Measurements from ENCODE around the gene TP53. TPM values are rescaled to one million over a fixed set of nuclear protein-coding genes. Genes with fewer than 3 reads are reported as not detected.

Gene TP53
- total RNA-seq, 4 donors from 2014 or later: 19.6 to 27.7 (median 25.1) TPM

DNA sequence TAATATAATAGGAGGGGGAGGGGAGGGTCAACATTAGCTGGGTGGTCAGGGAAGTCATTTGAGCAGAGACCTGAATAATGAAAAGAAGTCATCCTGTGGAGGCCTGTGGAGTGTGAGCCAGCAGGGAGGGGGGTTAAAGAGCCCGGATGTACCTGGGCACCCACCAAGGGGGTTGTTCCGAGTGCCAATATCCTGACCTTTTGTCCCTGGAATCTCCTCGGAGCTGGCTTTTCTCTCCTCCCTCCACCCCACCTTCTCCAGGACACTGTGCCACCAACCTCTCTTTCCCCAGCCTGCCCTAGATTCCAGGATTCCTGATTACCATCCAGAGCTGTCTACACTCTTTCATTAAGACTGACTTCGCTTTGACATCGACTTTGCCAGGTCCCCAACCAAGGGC, 51.1 kb downstream of the TP53 start:
- H3K4me1 ChIP-seq: no peaks in the 10 kb centered on the region
- H3K27me3 ChIP-seq: no peaks in the 10 kb centered on the region
- DNase-seq: no peak
- no peak overlapping the region for H3K27ac ChIP-seq
- H3K36me3 ChIP-seq: no peaks in the 10 kb centered on the region
- H3K9me3 ChIP-seq: no peaks in the 10 kb centered on the region
- H3K4me3 ChIP-seq: no peak overlapping the region
- no peak for TF ChIP-seq POLR2A (IDR thresholded peaks at IDR 0.05)
- TF ChIP-seq, protein P1, sequence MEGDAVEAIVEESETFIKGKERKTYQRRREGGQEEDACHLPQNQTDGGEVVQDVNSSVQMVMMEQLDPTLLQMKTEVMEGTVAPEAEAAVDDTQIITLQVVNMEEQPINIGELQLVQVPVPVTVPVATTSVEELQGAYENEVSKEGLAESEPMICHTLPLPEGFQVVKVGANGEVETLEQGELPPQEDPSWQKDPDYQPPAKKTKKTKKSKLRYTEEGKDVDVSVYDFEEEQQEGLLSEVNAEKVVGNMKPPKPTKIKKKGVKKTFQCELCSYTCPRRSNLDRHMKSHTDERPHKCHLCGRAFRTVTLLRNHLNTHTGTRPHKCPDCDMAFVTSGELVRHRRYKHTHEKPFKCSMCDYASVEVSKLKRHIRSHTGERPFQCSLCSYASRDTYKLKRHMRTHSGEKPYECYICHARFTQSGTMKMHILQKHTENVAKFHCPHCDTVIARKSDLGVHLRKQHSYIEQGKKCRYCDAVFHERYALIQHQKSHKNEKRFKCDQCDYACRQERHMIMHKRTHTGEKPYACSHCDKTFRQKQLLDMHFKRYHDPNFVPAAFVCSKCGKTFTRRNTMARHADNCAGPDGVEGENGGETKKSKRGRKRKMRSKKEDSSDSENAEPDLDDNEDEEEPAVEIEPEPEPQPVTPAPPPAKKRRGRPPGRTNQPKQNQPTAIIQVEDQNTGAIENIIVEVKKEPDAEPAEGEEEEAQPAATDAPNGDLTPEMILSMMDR (IDR thresholded peaks at IDR 0.05): no peak

DNA sequence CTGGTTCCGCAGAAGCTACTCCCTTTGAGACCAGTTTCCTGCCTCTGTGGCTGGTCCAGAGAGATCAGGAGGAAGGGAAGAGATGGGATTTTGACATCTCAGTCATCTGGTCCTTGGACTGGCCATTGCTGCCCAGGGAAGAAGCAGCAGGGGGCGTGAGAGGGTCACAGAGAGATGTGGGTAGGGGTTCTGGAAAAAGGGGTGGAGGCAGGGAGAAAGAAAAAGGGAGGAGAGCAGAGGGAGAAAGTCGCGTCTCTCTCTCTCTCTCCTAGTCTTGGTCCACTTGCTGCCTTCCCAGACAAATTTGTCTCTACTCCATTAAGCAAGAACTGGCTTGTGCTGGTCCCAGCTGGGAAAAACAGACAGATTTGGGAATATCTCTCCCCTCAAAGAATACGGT, 52.9 kb downstream of the TP53 start:
- no peak for DNase-seq
- H3K4me1 ChIP-seq: no peaks in the 10 kb centered on the region
- no peaks in the 10 kb centered on the region for H3K9me3 ChIP-seq
- no peak overlapping the region for H3K27ac ChIP-seq
- no peak overlapping the region for H3K4me3 ChIP-seq
- TF ChIP-seq, protein P1 (IDR thresholded peaks at IDR 0.05): peak in 3 of 6 experiments; percentile 16 to 33 (median 25)
- TF ChIP-seq POLR2A (IDR thresholded peaks at IDR 0.05): no peak
- H3K27me3 ChIP-seq: no peaks in the 10 kb centered on the region
- no peaks in the 10 kb centered on the region for H3K36me3 ChIP-seq

DNA sequence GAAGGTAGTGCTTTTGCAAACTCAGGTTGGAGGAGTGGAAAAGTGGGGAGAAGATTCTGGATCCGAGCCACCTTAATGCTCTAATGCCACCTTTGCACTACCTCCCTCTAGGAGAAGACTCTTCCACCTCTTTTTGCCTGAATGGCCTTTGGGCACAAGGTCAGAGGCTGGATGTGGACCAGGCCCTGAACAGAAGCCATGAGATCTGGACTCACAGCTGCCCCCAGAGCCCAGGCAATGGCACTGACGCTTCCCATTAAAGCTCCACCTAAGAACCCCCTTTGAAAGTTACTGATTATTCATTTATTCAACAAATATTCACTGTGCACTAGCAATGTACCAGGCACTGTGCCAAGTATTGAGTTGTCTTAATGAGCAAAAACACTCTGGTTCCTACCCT, 54.2 kb downstream of the TP53 start:
- TF ChIP-seq, protein P1 (IDR thresholded peaks at IDR 0.05): no peak
- no peak for TF ChIP-seq POLR2A (IDR thresholded peaks at IDR 0.05)
- Histone ChIP-seq H3K27me3 (no peaks in the 10 kb centered on the region), H3K9me3 (no peaks in the 10 kb centered on the region), H3K4me3 (no peak overlapping the region), H3K27ac (no peak overlapping the region), H3K4me1 (peaks cover 0 to 3% (median 0%) of the 10 kb centered on the region in 4 donors), H3K36me3 (no peaks in the 10 kb centered on the region)
- DNase-seq: no peak

DNA sequence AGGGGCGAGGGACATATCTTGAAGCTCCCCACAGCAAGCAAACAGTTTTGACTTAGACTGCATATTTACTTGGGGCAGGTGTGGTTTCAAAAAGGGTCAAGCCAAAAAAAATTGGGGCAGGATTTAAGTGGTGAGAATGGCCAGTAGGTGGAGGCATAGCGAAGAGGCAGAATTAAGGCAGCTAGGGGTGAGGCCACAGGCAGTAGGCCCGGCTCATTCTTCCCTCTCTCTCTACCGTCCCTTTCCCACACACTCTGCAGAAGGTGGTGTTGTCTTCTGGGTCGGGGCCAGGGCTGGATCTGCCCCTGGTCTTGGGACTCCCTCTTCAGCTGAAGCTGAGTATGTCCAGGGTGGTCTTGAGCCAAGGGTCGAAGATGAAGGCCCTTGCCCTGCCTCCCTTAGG, 54.8 kb downstream of the TP53 start:
- Histone ChIP-seq H3K36me3 (no peaks in the 10 kb centered on the region), H3K4me1 (peaks cover 0 to 6% (median 0%) of the 10 kb centered on the region in 4 donors), H3K27me3 (no peaks in the 10 kb centered on the region), H3K9me3 (no peaks in the 10 kb centered on the region), H3K27ac (no peak overlapping the region), H3K4me3 (no peak overlapping the region)
- TF ChIP-seq, protein P1 (IDR thresholded peaks at IDR 0.05): peak in 5 of 6 experiments; percentile 19 to 48 (median 40)
- TF ChIP-seq POLR2A (IDR thresholded peaks at IDR 0.05): no peak
- DNase-seq: peak in 1 of 3 donors; percentile 54

DNA sequence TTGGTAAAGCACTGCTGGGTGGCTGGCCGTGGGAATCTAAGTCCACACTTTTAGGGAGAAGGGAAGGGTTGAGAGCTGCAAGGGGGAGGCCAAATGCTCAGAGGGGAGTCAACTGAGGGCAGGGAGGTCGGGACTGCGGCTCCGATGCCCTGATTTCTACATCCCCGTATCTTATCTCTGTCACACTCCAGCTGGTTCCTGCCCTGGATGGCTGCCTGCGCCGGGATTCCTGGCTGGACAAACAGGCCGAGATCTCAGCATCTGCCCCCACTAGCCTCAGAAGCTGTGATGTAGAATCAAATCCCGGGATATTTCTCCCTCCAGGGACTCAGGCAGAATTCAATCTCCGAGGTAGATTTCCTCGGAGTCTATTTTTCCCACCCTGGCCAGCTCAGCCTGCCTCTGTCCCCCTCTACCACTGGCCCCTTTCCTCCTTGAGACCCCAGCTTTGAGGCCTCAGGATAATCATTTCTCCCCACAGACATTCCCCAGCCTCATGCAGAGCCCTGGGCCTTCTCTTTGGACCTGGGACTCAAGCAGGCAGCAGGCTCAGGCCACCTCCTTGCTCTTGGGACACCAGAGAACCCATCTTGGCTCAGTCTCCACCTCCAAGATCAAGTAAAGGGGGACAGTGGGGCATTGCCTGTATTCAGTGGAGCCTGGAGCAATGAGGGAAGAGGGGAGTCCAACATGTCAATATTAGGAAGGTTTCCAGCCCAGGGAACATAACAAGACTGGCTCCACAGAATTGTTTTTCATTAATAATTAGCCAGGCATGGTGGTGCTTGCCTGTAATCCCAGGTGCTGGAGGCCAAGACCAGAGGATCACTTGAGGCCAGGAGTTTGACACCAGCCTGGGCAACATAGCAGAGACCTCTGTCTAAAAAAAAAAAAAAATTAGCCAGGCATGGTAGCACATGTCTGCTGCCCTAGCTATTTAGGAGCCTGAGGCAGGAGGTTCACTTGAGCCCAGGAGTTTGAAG, 55.6 kb downstream of the TP53 start:
- DNase-seq: no peak
- H3K4me1 ChIP-seq: peaks cover 0 to 9% (median 1%) of the 10 kb centered on the region in 4 donors
- H3K27ac ChIP-seq: no peak overlapping the region
- H3K9me3 ChIP-seq: no peaks in the 10 kb centered on the region
- H3K36me3 ChIP-seq: no peaks in the 10 kb centered on the region
- H3K27me3 ChIP-seq: no peaks in the 10 kb centered on the region
- TF ChIP-seq, protein P1 (IDR thresholded peaks at IDR 0.05): no peak
- no peak for TF ChIP-seq POLR2A (IDR thresholded peaks at IDR 0.05)
- H3K4me3 ChIP-seq: no peak overlapping the region

All from Peyer's patch (tissue), 4 donors.